ENCODE data around the gene HHLA2.
"Not testable (repeated sequence)": the region's sequence is repeated elsewhere in the genome, so short reads cannot be mapped to it uniquely, and the experiment has no call there.

The HHLA2 gene

GRCh38 chr3:108271626-108272025, 24.7 kb upstream of the HHLA2 start:
- DNase-seq (ENCODE audit: low read depth): no peak
- H3K4me3 ChIP-seq (replicated peaks; ENCODE audit: low read depth, low read length): no peak overlapping the region
- TF ChIP-seq CTCF (IDR thresholded peaks at IDR 0.05; ENCODE audit: low read length, missing control alignments): no peak

- not testable (repeated sequence) for DNase-seq (ENCODE audit: low read depth); H3K4me3 ChIP-seq (replicated peaks; ENCODE audit: low read depth, low read length)
Observed at GRCh38 chr3:108279066-108279465, 17.3 kb upstream of the HHLA2 start.

- DNase-seq (ENCODE audit: low read depth): no peak
- no peak overlapping the region for H3K4me3 ChIP-seq (replicated peaks; ENCODE audit: low read depth, low read length)
- no peak for TF ChIP-seq CTCF (IDR thresholded peaks at IDR 0.05; ENCODE audit: low read length, missing control alignments)
Observed at GRCh38 chr3:108280476-108280875, 15.9 kb upstream of the HHLA2 start.

GRCh38 chr3:108281670-108282069, 14.7 kb upstream of the HHLA2 start:
- no peak for TF ChIP-seq CTCF (IDR thresholded peaks at IDR 0.05; ENCODE audit: low read length, missing control alignments)
- no peak for DNase-seq (ENCODE audit: low read depth)
- no peak overlapping the region for H3K4me3 ChIP-seq (replicated peaks; ENCODE audit: low read depth, low read length)

GRCh38 chr3:108283006-108283405, 13.3 kb upstream of the HHLA2 start:
- DNase-seq (ENCODE audit: low read depth): no peak
- no peak overlapping the region for H3K4me3 ChIP-seq (replicated peaks; ENCODE audit: low read depth, low read length)
- TF ChIP-seq CTCF (IDR thresholded peaks at IDR 0.05; ENCODE audit: low read length, missing control alignments): no peak

GRCh38 chr3:108283989-108284388, 12.4 kb upstream of the HHLA2 start:
- TF ChIP-seq CTCF (IDR thresholded peaks at IDR 0.05; ENCODE audit: low read length, missing control alignments): no peak
- H3K4me3 ChIP-seq (replicated peaks; ENCODE audit: low read depth, low read length): no peak overlapping the region

GRCh38 chr3:108285176-108285575, 11.2 kb upstream of the HHLA2 start:
- DNase-seq (ENCODE audit: low read depth): no peak
- H3K4me3 ChIP-seq (replicated peaks; ENCODE audit: low read depth, low read length): no peak overlapping the region
- TF ChIP-seq CTCF (IDR thresholded peaks at IDR 0.05; ENCODE audit: low read length, missing control alignments): no peak

More at GRCh38 chr3:108283989-108284388, 12.4 kb upstream of the HHLA2 start:
- no peak for DNase-seq (ENCODE audit: low read depth)

GRCh38 chr3:108287146-108287545, 9.2 kb upstream of the HHLA2 start:
- no peak overlapping the region for H3K4me3 ChIP-seq (replicated peaks; ENCODE audit: low read depth, low read length)
- DNase-seq (ENCODE audit: low read depth): no peak
- TF ChIP-seq CTCF (IDR thresholded peaks at IDR 0.05; ENCODE audit: low read length, missing control alignments): no peak

- not testable (repeated sequence) for H3K4me3 ChIP-seq (replicated peaks; ENCODE audit: low read depth, low read length); DNase-seq (ENCODE audit: low read depth)
Observed at GRCh38 chr3:108288193-108288592, 8.2 kb upstream of the HHLA2 start.
